IPS-18a (cell line): ENCODE data around the gene RPP21.
A peak's percentile ranks its signal among the peaks of the same experiment; 100 is the strongest.

Source experiments
- H3K27ac ChIP-seq: one replicate; pipeline ENCODE4 v1.5.1; 2013; ENCODE audit warnings: low read length
- H3K27me3 ChIP-seq: one replicate; pipeline ENCODE4 v1.6.1; 2013; ENCODE audit warnings: mild to moderate bottlenecking, low read length; ENCODE audit not compliant: control insufficient read depth, insufficient read depth
- H3K36me3 ChIP-seq: one replicate; pipeline ENCODE4 v1.6.1; 2013; ENCODE audit warnings: low read depth, low read length; ENCODE audit not compliant: control insufficient read depth
- H3K4me1 ChIP-seq: one replicate; pipeline ENCODE4 v1.6.1; 2013; ENCODE audit warnings: low read depth, low read length; ENCODE audit not compliant: control insufficient read depth
- H3K4me3 ChIP-seq: one replicate; pipeline ENCODE4 v1.5.1; 2013; ENCODE audit warnings: low read length
- H3K9ac ChIP-seq: one replicate; pipeline ENCODE4 v1.6.1; 2013; ENCODE audit warnings: mild to moderate bottlenecking, low read length, moderate library complexity
- H3K9me3 ChIP-seq: one replicate; pipeline ENCODE4 v1.6.1; 2013; ENCODE audit warnings: low read depth, low read length; ENCODE audit not compliant: control insufficient read depth

RPP21 gene

GRCh38 chr6:30334075-30334783, 10.7 kb upstream of the RPP21 start:
- Histone ChIP-seq H3K36me3 (peaks cover 74% of the 10 kb centered on the region), H3K27ac (no peak overlapping the region), H3K9me3 (no peaks in the 10 kb centered on the region), H3K4me3 (no peak overlapping the region), H3K27me3 (no peaks in the 10 kb centered on the region), H3K4me1 (no peaks in the 10 kb centered on the region), H3K9ac (no peak overlapping the region)

- no peak overlapping the region for H3K4me3 ChIP-seq
- H3K27me3 ChIP-seq: no peaks in the 10 kb centered on the region
- peaks cover under 1% of the 10 kb centered on the region for H3K4me1 ChIP-seq
- no peak overlapping the region for H3K9ac ChIP-seq
- no peak overlapping the region for H3K27ac ChIP-seq
- H3K9me3 ChIP-seq: no peaks in the 10 kb centered on the region
- H3K36me3 ChIP-seq: peaks cover 47% of the 10 kb centered on the region
Observed at GRCh38 chr6:30340589-30341054, 4.3 kb upstream of the RPP21 start.

- peaks cover 42% of the 10 kb centered on the region for H3K36me3 ChIP-seq
- no peak overlapping the region for H3K27ac ChIP-seq
- no peak overlapping the region for H3K9ac ChIP-seq
- no peaks in the 10 kb centered on the region for H3K9me3 ChIP-seq
- H3K4me3 ChIP-seq: no peak overlapping the region
- H3K4me1 ChIP-seq: peaks cover 5% of the 10 kb centered on the region
- no peaks in the 10 kb centered on the region for H3K27me3 ChIP-seq
Observed at GRCh38 chr6:30341218-30341617, 3.7 kb upstream of the RPP21 start.

GRCh38 chr6:30341728-30342127, 3.2 kb upstream of the RPP21 start:
- Histone ChIP-seq H3K4me3 (no peak overlapping the region), H3K36me3 (peaks cover 41% of the 10 kb centered on the region), H3K9ac (no peak overlapping the region), H3K27me3 (no peaks in the 10 kb centered on the region), H3K4me1 (peaks cover 5% of the 10 kb centered on the region), H3K27ac (no peak overlapping the region), H3K9me3 (no peaks in the 10 kb centered on the region)

DNA sequence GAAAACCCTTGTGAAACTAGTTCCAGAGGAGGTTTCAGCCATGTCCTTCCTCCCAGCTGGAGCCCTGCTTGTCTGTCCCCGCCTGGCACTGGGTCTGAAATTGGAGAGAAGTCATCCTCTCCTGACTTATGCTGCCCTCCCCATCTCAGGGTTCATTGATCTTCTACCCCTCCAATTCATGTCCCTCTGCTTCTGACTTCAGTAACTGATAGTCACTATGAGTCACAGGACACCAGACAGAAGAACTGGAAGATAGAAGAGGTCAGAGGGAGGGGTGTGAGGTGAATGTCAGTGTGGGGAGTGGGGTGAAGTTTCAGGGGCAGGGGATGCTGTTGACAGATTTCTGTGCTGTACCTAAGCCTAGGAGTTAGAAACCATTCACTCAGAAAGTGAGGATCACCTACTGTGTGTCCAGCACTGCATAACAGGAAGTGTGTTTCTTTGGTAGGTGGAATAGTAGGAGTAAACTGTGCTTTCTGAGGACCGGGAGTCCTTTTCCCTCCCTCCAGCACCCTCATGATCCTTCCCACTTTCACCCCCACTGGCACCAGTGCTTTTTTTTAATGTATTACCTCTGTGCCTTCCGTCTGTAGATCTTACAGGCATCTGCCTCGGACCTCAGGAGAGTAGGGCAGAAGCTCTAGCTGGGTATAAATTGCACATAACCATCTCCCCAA, 627 bp upstream of the RPP21 start:
- Histone ChIP-seq H3K4me3 (peak overlapping the region; percentile 89), H3K9me3 (no peaks in the 10 kb centered on the region), H3K27me3 (no peaks in the 10 kb centered on the region), H3K4me1 (peaks cover 5% of the 10 kb centered on the region), H3K9ac (peak overlapping the region; percentile 86), H3K36me3 (peaks cover 31% of the 10 kb centered on the region), H3K27ac (no peak overlapping the region)

- Histone ChIP-seq H3K9me3 (no peaks in the 10 kb centered on the region), H3K4me3 (peak overlapping the region; percentile 89), H3K27ac (no peak overlapping the region), H3K9ac (peak overlapping the region; percentile 86), H3K27me3 (no peaks in the 10 kb centered on the region), H3K4me1 (peaks cover 5% of the 10 kb centered on the region), H3K36me3 (peaks cover 19% of the 10 kb centered on the region)
Observed at GRCh38 chr6:30345852-30346251, 896 bp downstream of the RPP21 start.

GRCh38 chr6:30348957-30349356, 4.0 kb downstream of the RPP21 start:
- no peak overlapping the region for H3K9ac ChIP-seq
- no peaks in the 10 kb centered on the region for H3K27me3 ChIP-seq

GRCh38 chr6:30349421-30350177, 4.6 kb downstream of the RPP21 start:
- peaks cover 4% of the 10 kb centered on the region for H3K36me3 ChIP-seq
- no peaks in the 10 kb centered on the region for H3K27me3 ChIP-seq
- H3K4me1 ChIP-seq: peaks cover 5% of the 10 kb centered on the region
- H3K9ac ChIP-seq: no peak overlapping the region
- H3K4me3 ChIP-seq: no peak overlapping the region
- H3K9me3 ChIP-seq: no peaks in the 10 kb centered on the region
- no peak overlapping the region for H3K27ac ChIP-seq

More at GRCh38 chr6:30348957-30349356, 4.0 kb downstream of the RPP21 start:
- no peak overlapping the region for H3K4me3 ChIP-seq
- no peaks in the 10 kb centered on the region for H3K9me3 ChIP-seq
- H3K4me1 ChIP-seq: peaks cover 5% of the 10 kb centered on the region
- peaks cover 4% of the 10 kb centered on the region for H3K36me3 ChIP-seq
- H3K27ac ChIP-seq: no peak overlapping the region

GRCh38 chr6:30350524-30350923, 5.6 kb downstream of the RPP21 start:
- H3K36me3 ChIP-seq: peaks cover 4% of the 10 kb centered on the region
- no peak overlapping the region for H3K27ac ChIP-seq
- H3K27me3 ChIP-seq: no peaks in the 10 kb centered on the region
- no peaks in the 10 kb centered on the region for H3K9me3 ChIP-seq
- H3K9ac ChIP-seq: no peak overlapping the region
- H3K4me1 ChIP-seq: peaks cover 5% of the 10 kb centered on the region
- H3K4me3 ChIP-seq: no peak overlapping the region

DNA sequence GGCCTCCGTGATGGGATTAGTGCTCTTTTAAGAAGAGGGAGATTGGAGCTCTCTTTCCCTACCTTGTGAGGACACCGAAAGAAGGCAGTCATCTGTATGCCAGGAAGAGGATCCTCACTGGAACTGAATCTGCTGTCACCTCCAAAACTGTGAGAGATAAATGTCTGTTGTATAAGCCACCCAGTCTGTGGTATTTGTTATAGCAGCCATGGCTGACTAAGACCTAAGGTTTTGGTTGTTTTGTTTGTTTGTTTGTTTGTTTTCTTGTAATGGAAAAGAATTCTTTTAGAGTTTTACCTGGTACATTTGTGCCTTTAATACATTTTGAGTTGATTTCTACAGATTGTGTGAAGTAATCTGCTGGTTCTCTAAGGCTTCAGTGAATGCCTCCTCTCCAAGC, 7.6 kb downstream of the RPP21 start:
- H3K27ac ChIP-seq: no peak overlapping the region
- H3K9me3 ChIP-seq: no peaks in the 10 kb centered on the region
- H3K4me3 ChIP-seq: no peak overlapping the region
- H3K36me3 ChIP-seq: no peaks in the 10 kb centered on the region
- no peaks in the 10 kb centered on the region for H3K4me1 ChIP-seq
- no peak overlapping the region for H3K9ac ChIP-seq
- H3K27me3 ChIP-seq: no peaks in the 10 kb centered on the region

GRCh38 chr6:30355281-30355680, 10.3 kb downstream of the RPP21 start:
- Histone ChIP-seq H3K27me3 (peaks cover 24% of the 10 kb centered on the region), H3K9ac (no peak overlapping the region)

More at GRCh38 chr6:30355281-30355680, 10.3 kb downstream of the RPP21 start:
- H3K4me1 ChIP-seq: no peaks in the 10 kb centered on the region
- H3K9me3 ChIP-seq: no peaks in the 10 kb centered on the region
- no peaks in the 10 kb centered on the region for H3K36me3 ChIP-seq
- H3K4me3 ChIP-seq: no peak overlapping the region
- no peak overlapping the region for H3K27ac ChIP-seq
